HepG2 (cell line): ENCODE measurements around the gene SEC14L5. TPM values are rescaled to one million over a fixed set of nuclear protein-coding genes. Genes with fewer than 3 reads are reported as not detected.

ENCODE experiments used
- AKAP8 ChIP-seq: sonication (generic); formaldehyde crosslinking; IDR thresholded peaks from 2 replicates; pipeline ENCODE4 v1.5.1; 2020; ENCODE audit warnings: mild to moderate bottlenecking, missing genetic modification reagents
- ARNTL ChIP-seq: sonication (generic); formaldehyde crosslinking; IDR thresholded peaks from 2 replicates; pipeline ENCODE4 v1.4.0; 2020; ENCODE audit warnings: mild to moderate bottlenecking, missing genetic modification reagents
- HINFP ChIP-seq: sonication (generic); formaldehyde crosslinking; IDR thresholded peaks from 2 replicates; pipeline ENCODE4 v1.4.0; 2020; ENCODE audit warnings: low read depth, mild to moderate bottlenecking, missing genetic modification reagents
- SRY ChIP-seq: sonication (generic); formaldehyde crosslinking; IDR thresholded peaks from 2 replicates; pipeline ENCODE4 v1.8.0; 2022; ENCODE audit warnings: mild to moderate bottlenecking, missing genetic modification reagents
- ZNF142 ChIP-seq: sonication (generic); formaldehyde crosslinking; IDR thresholded peaks from 2 replicates; pipeline ENCODE4 v1.4.0; 2020; ENCODE audit warnings: missing genetic modification reagents
- ZNF547 ChIP-seq: sonication (generic); formaldehyde crosslinking; IDR thresholded peaks from 2 replicates; pipeline ENCODE4 v1.5.1; 2020; ENCODE audit warnings: mild to moderate bottlenecking, missing genetic modification reagents
- polyA plus RNA-seq, 8 experiments: library from polyadenylated mRNA; depleted of rRNA in 3 of 8; stranded (reverse) in 7 of 8; unstranded in 1 of 8; fragments of >200 nt; fragmentation: Illumina TruSeq in 4 of 8; extraction: Trizol in 4 of 8; gene quantifications; 2 replicates each; pipeline versions ENCODE4 v1.2.1 to v1.2.3, GENCODE V29; 2011 to 2016; ENCODE audit warnings: low read depth in 4 of 8, missing spikeins in 1 of 8, mixed read lengths in 1 of 8; ENCODE audit not compliant: insufficient read depth in 1 of 8
- total RNA-seq, 5 experiments: library from RNA; depleted of rRNA; stranded (reverse); fragments of >200 nt; fragmentation: Illumina TruSeq; extraction: Trizol; gene quantifications; 2 replicates each; pipeline ENCODE4 v1.2.3, GENCODE V29; 2016; ENCODE audit warnings: low read depth in 1 of 5
- TF ChIP-seq, protein P1 (sequence below), 2 experiments: sonication (generic) in 1 of 2; formaldehyde crosslinking in 1 of 2; IDR thresholded peaks; 2 replicates each; pipeline versions ENCODE4 v1.4.0 to v1.6.1; 2016 to 2020; ENCODE audit warnings: borderline replicate concordance in 1 of 2, low read depth in 1 of 2, mild to moderate bottlenecking in 1 of 2, missing genetic modification reagents in 1 of 2
- TF ChIP-seq, protein P2 (sequence below): sonication (generic); formaldehyde crosslinking; IDR thresholded peaks from 2 replicates; pipeline ENCODE4 v1.4.0; 2020; ENCODE audit warnings: missing genetic modification reagents, borderline replicate concordance
- TF ChIP-seq, protein P3 (sequence below): sonication (generic); formaldehyde crosslinking; IDR thresholded peaks from 2 replicates; pipeline ENCODE4 v1.4.0; 2020; ENCODE audit warnings: missing genetic modification reagents, borderline replicate concordance

Gene SEC14L5
- total and polyA plus RNA-seq, 2 of the 13 experiments (the other 11 are each of a cell fraction or from before 2014, with no cell fraction given), result 0.40 to 0.42 TPM

DNA sequence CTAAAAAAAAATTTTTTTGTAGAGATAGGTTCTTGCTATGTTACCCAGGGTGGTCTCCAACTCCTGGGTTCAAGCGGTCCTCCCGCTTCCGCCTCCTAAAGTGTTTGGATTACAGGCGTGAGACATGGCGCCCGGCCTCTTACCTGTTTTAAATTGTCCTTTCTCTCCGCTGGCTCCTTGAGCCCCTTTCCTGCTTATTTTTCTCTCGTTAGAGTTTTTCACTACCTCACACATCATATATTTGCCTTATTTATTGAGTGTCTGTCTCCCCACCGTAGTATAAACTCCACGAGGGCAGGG is 760 bp upstream of the SEC14L5 start (continued):
- TF ChIP-seq, protein P1, sequence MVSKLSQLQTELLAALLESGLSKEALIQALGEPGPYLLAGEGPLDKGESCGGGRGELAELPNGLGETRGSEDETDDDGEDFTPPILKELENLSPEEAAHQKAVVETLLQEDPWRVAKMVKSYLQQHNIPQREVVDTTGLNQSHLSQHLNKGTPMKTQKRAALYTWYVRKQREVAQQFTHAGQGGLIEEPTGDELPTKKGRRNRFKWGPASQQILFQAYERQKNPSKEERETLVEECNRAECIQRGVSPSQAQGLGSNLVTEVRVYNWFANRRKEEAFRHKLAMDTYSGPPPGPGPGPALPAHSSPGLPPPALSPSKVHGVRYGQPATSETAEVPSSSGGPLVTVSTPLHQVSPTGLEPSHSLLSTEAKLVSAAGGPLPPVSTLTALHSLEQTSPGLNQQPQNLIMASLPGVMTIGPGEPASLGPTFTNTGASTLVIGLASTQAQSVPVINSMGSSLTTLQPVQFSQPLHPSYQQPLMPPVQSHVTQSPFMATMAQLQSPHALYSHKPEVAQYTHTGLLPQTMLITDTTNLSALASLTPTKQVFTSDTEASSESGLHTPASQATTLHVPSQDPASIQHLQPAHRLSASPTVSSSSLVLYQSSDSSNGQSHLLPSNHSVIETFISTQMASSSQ (IDR thresholded peaks at IDR 0.05; ENCODE audit: low read depth), result no peak
- TF ChIP-seq, protein P1 (CRISPR knock-in tag; IDR thresholded peaks at IDR 0.05; ENCODE audit: borderline replicate concordance), result no peak
- TF ChIP-seq, protein P2, sequence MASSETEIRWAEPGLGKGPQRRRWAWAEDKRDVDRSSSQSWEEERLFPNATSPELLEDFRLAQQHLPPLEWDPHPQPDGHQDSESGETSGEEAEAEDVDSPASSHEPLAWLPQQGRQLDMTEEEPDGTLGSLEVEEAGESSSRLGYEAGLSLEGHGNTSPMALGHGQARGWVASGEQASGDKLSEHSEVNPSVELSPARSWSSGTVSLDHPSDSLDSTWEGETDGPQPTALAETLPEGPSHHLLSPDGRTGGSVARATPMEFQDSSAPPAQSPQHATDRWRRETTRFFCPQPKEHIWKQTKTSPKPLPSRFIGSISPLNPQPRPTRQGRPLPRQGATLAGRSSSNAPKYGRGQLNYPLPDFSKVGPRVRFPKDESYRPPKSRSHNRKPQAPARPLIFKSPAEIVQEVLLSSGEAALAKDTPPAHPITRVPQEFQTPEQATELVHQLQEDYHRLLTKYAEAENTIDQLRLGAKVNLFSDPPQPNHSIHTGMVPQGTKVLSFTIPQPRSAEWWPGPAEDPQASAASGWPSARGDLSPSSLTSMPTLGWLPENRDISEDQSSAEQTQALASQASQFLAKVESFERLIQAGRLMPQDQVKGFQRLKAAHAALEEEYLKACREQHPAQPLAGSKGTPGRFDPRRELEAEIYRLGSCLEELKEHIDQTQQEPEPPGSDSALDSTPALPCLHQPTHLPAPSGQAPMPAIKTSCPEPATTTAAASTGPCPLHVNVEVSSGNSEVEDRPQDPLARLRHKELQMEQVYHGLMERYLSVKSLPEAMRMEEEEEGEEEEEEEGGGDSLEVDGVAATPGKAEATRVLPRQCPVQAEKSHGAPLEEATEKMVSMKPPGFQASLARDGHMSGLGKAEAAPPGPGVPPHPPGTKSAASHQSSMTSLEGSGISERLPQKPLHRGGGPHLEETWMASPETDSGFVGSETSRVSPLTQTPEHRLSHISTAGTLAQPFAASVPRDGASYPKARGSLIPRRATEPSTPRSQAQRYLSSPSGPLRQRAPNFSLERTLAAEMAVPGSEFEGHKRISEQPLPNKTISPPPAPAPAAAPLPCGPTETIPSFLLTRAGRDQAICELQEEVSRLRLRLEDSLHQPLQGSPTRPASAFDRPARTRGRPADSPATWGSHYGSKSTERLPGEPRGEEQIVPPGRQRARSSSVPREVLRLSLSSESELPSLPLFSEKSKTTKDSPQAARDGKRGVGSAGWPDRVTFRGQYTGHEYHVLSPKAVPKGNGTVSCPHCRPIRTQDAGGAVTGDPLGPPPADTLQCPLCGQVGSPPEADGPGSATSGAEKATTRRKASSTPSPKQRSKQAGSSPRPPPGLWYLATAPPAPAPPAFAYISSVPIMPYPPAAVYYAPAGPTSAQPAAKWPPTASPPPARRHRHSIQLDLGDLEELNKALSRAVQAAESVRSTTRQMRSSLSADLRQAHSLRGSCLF (CRISPR knock-in tag), result no peak
- TF ChIP-seq, protein P3, sequence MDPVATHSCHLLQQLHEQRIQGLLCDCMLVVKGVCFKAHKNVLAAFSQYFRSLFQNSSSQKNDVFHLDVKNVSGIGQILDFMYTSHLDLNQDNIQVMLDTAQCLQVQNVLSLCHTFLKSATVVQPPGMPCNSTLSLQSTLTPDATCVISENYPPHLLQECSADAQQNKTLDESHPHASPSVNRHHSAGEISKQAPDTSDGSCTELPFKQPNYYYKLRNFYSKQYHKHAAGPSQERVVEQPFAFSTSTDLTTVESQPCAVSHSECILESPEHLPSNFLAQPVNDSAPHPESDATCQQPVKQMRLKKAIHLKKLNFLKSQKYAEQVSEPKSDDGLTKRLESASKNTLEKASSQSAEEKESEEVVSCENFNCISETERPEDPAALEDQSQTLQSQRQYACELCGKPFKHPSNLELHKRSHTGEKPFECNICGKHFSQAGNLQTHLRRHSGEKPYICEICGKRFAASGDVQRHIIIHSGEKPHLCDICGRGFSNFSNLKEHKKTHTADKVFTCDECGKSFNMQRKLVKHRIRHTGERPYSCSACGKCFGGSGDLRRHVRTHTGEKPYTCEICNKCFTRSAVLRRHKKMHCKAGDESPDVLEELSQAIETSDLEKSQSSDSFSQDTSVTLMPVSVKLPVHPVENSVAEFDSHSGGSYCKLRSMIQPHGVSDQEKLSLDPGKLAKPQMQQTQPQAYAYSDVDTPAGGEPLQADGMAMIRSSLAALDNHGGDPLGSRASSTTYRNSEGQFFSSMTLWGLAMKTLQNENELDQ (CRISPR knock-in tag), result no peak
- TF ChIP-seq ZNF547 (CRISPR knock-in tag) (0 out of 2 replicates have a peak, but pooled peaks have one; percentile 56), SRY (CRISPR knock-in tag) (0 out of 2 replicates have a peak, but pooled peaks have one; percentile 40), ARNTL (CRISPR knock-in tag) (0 out of 2 replicates have a peak, but pooled peaks have one; percentile 62), HINFP (no peak), AKAP8 (no peak; the same call in 1 of the 2 replicates), ZNF142 (CRISPR knock-in tag) (no peak)
